ENCODE measurements around the gene NAV2.

DNA sequence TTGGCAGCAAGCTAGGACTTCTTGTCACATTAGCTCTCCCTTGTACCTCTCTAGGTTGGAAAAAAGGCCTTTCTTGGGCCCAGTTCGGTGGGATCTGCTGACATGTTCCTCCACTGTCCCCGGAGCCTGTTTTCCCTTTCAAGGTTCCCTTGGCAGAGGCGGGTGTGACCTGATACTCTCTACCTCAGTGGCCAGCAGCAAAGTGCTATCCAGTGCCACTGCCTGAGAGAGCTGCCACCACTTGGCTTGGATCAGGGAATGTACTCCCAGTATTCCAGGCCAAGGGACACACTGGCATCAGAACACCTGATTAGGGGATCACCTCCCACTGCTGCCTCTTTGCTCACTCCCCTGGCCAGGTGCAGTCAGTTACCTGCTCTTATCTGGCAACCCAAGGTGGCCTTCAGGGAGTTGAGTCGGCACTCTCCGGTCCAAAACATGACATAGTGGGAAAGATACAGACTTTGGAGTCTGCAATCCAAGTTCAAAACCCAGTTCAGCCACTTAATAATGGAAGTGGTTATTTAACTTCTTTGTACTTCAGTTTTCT is 17.8 kb upstream of the NAV2 start:
- TF ChIP-seq EZH2 (IDR thresholded peaks at IDR 0.05): no peak
- no peak for TF ChIP-seq POLR2AphosphoS5 (IDR thresholded peaks at IDR 0.05; ENCODE audit: borderline replicate concordance, low read depth, low read length)
- no peak for TF ChIP-seq FOXP2 (optimal IDR thresholded peaks at IDR 0.05; ENCODE audit: control extremely low read depth, extremely low read length, insufficient read depth)

Data from SK-N-MC (cell line).